Right lung (tissue), 5 donors: ENCODE results near the gene SH3BGRL3. TPM values are rescaled to one million over a fixed set of nuclear protein-coding genes. Genes with fewer than 3 reads are reported as not detected.

ENCODE experiments used
- DNase-seq, 2 donors: peaks; one replicate each; pipeline ENCODE4 v3.0.0-alpha.2; 2013
- polyA plus RNA-seq, 5 donors: library from polyadenylated mRNA; unstranded; fragments of 120-200 nt; gene quantifications; one replicate each; pipeline versions ENCODE4 v1.2.1 to v1.2.3, GENCODE V29; 2013; ENCODE audit warnings: inconsistent platforms in 1 of 5, low replicate concordance in 1 of 5; ENCODE audit not compliant: insufficient read length in 5 of 5, insufficient read depth in 1 of 5

Gene SH3BGRL3
- polyA plus RNA-seq, 5 donors, result 89.9 to 123 (median 98.7) TPM

GRCh38 chr1:26275580-26276431 is 4.1 kb upstream of the SH3BGRL3 start:
- peak; percentile 67 to 75 for DNase-seq

GRCh38 chr1:26276432-26276838 is 3.5 kb upstream of the SH3BGRL3 start:
- DNase-seq, result no peak

- DNase-seq, result no peak
Measured at GRCh38 chr1:26277261-26277661, 2.6 kb upstream of the SH3BGRL3 start.

GRCh38 chr1:26277719-26278118 is 2.2 kb upstream of the SH3BGRL3 start:
- no peak for DNase-seq

GRCh38 chr1:26278303-26278702 is 1.6 kb upstream of the SH3BGRL3 start:
- DNase-seq, result no peak

- DNase-seq, result no peak
Measured at GRCh38 chr1:26278724-26279455, 996 bp upstream of the SH3BGRL3 start.

GRCh38 chr1:26280333-26281042 is 602 bp downstream of the SH3BGRL3 start:
- DNase-seq, result no peak

- no peak for DNase-seq
Measured at GRCh38 chr1:26281091-26281958, 1.4 kb downstream of the SH3BGRL3 start.

- DNase-seq, result peak; percentile 64 to 65
Measured at GRCh38 chr1:26281971-26282370, 2.1 kb downstream of the SH3BGRL3 start.

- no peak for DNase-seq
Measured at GRCh38 chr1:26282401-26282918, 2.6 kb downstream of the SH3BGRL3 start.

- DNase-seq, result no peak
Measured at GRCh38 chr1:26283279-26283853, 3.5 kb downstream of the SH3BGRL3 start.

GRCh38 chr1:26283871-26284596 is 4.1 kb downstream of the SH3BGRL3 start:
- DNase-seq, result no peak

GRCh38 chr1:26284597-26285347 is 4.9 kb downstream of the SH3BGRL3 start:
- no peak for DNase-seq

- no peak for DNase-seq
Measured at GRCh38 chr1:26285366-26286063, 5.6 kb downstream of the SH3BGRL3 start.

GRCh38 chr1:26286064-26286416 is 6.2 kb downstream of the SH3BGRL3 start:
- no peak for DNase-seq

GRCh38 chr1:26287033-26287711 is 7.3 kb downstream of the SH3BGRL3 start:
- no peak for DNase-seq

- no peak for DNase-seq
Measured at GRCh38 chr1:26287811-26288210, 7.9 kb downstream of the SH3BGRL3 start.

- DNase-seq, result no peak
Measured at GRCh38 chr1:26288311-26288941, 8.5 kb downstream of the SH3BGRL3 start.
